ENCODE results near the gene KIAA0930. TPM values are rescaled to one million over a fixed set of nuclear protein-coding genes. Genes with fewer than 3 reads are reported as not detected.

Gene KIAA0930
- total and polyA plus RNA-seq, 2 experiments from 2014 or later, result 15.0 to 78.6 TPM

DNA sequence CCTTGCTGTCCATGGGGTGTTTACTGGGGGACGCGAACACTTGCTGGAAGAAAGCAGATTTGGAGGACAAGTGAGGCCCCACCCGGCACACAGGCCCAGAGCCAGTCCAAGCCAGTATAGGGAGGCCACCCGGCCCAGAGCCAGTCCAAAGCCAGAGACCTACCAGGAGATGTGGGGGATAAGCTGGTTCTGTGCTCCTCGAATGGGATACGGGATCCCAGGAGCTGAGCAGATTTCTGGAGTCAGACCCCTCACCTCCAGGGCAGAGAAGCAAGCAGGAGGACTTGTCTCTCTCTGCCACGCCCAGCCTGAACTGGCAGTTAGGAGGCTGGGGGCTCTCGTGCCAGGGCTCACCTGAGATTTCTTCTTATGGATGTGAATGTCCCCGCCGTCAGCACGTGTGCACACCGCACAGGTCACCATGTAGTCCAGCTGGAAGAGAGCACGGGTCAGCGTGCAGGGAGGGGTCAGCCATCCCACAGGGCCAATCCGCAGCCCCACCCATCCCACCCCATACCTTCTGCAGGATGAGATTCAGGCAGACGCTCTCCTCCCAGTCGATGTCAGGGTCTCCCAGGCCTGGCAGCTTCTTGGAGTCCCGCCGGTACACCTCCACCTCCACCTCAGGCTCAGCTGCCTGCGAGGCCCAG, 35.3 kb downstream of the KIAA0930 start (continued):
- TF ChIP-seq, protein P1, sequence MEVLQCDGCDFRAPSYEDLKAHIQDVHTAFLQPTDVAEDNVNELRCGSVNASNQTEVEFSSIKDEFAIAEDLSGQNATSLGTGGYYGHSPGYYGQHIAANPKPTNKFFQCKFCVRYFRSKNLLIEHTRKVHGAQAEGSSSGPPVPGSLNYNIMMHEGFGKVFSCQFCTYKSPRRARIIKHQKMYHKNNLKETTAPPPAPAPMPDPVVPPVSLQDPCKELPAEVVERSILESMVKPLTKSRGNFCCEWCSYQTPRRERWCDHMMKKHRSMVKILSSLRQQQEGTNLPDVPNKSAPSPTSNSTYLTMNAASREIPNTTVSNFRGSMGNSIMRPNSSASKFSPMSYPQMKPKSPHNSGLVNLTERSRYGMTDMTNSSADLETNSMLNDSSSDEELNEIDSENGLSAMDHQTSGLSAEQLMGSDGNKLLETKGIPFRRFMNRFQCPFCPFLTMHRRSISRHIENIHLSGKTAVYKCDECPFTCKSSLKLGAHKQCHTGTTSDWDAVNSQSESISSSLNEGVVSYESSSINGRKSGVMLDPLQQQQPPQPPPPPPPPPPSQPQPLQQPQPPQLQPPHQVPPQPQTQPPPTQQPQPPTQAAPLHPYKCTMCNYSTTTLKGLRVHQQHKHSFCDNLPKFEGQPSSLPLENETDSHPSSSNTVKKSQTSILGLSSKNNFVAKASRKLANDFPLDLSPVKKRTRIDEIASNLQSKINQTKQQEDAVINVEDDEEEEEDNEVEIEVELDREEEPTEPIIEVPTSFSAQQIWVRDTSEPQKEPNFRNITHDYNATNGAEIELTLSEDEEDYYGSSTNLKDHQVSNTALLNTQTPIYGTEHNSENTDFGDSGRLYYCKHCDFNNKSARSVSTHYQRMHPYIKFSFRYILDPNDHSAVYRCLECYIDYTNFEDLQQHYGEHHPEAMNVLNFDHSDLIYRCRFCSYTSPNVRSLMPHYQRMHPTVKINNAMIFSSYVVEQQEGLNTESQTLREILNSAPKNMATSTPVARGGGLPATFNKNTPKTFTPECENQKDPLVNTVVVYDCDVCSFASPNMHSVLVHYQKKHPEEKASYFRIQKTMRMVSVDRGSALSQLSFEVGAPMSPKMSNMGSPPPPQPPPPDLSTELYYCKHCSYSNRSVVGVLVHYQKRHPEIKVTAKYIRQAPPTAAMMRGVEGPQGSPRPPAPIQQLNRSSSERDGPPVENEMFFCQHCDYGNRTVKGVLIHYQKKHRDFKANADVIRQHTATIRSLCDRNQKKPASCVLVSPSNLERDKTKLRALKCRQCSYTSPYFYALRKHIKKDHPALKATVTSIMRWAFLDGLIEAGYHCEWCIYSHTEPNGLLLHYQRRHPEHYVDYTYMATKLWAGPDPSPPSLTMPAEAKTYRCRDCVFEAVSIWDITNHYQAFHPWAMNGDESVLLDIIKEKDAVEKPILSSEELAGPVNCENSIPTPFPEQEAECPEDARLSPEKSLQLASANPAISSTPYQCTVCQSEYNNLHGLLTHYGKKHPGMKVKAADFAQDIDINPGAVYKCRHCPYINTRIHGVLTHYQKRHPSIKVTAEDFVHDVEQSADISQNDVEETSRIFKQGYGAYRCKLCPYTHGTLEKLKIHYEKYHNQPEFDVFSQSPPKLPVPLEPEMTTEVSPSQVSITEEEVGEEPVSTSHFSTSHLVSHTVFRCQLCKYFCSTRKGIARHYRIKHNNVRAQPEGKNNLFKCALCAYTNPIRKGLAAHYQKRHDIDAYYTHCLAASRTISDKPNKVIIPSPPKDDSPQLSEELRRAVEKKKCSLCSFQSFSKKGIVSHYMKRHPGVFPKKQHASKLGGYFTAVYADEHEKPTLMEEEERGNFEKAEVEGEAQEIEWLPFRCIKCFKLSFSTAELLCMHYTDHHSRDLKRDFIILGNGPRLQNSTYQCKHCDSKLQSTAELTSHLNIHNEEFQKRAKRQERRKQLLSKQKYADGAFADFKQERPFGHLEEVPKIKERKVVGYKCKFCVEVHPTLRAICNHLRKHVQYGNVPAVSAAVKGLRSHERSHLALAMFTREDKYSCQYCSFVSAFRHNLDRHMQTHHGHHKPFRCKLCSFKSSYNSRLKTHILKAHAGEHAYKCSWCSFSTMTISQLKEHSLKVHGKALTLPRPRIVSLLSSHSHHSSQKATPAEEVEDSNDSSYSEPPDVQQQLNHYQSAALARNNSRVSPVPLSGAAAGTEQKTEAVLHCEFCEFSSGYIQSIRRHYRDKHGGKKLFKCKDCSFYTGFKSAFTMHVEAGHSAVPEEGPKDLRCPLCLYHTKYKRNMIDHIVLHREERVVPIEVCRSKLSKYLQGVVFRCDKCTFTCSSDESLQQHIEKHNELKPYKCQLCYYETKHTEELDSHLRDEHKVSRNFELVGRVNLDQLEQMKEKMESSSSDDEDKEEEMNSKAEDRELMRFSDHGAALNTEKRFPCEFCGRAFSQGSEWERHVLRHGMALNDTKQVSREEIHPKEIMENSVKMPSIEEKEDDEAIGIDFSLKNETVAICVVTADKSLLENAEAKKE (CRISPR knock-in tag; IDR thresholded peaks at IDR 0.05), result no peak
- TF ChIP-seq, protein P2, sequence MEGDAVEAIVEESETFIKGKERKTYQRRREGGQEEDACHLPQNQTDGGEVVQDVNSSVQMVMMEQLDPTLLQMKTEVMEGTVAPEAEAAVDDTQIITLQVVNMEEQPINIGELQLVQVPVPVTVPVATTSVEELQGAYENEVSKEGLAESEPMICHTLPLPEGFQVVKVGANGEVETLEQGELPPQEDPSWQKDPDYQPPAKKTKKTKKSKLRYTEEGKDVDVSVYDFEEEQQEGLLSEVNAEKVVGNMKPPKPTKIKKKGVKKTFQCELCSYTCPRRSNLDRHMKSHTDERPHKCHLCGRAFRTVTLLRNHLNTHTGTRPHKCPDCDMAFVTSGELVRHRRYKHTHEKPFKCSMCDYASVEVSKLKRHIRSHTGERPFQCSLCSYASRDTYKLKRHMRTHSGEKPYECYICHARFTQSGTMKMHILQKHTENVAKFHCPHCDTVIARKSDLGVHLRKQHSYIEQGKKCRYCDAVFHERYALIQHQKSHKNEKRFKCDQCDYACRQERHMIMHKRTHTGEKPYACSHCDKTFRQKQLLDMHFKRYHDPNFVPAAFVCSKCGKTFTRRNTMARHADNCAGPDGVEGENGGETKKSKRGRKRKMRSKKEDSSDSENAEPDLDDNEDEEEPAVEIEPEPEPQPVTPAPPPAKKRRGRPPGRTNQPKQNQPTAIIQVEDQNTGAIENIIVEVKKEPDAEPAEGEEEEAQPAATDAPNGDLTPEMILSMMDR (conservative IDR thresholded peaks at IDR 0.05; ENCODE audit: low read depth in 2 of 2), result no peak

- no peak for DNase-seq (ENCODE audit: low spot score)
- no peak overlapping the region for H3K4me3 ChIP-seq
- H4K20me1 ChIP-seq (replicated peaks; ENCODE audit: insufficient read depth), result no peaks in the 10 kb centered on the region
- H2AFZ ChIP-seq, result no peak overlapping the region
- peaks cover 18% of the 10 kb centered on the region for H3K4me1 Mint-ChIP-seq
- H3K36me3 ChIP-seq (ENCODE audit: insufficient read depth), result no peaks in the 10 kb centered on the region; the same call in 1 of the 2 replicates
- no peak overlapping the region for H3K4me2 ChIP-seq
- TF ChIP-seq ZNF331 (CRISPR knock-in tag; IDR thresholded peaks at IDR 0.05; ENCODE audit: low read depth) (no peak), ETS1 (IDR thresholded peaks at IDR 0.05) (no peak), ZNF114 (CRISPR knock-in tag; IDR thresholded peaks at IDR 0.05) (no peak)
- TF ChIP-seq, protein P2 (conservative IDR thresholded peaks at IDR 0.05; ENCODE audit: low read depth in 2 of 2), result no peak
- peaks cover 12% of the 10 kb centered on the region; the same call in 2 of the 3 replicates for H3K36me3 Mint-ChIP-seq (ENCODE audit: low read depth)
- no peaks in the 10 kb centered on the region; the same call in 1 of the 2 replicates for H3F3A ChIP-seq (replicated peaks; ENCODE audit: low read depth)
- no peaks in the 10 kb centered on the region; the same call in 2 of the 3 replicates for H3K9me3 Mint-ChIP-seq
- H3K27me3 ChIP-seq (ENCODE audit: insufficient read depth), result no peaks in the 10 kb centered on the region
- ATAC-seq, result no peak
- no peak overlapping the region for H3K4me3 Mint-ChIP-seq
- no peaks in the 10 kb centered on the region for H3K9me2 ChIP-seq (ENCODE audit: insufficient read depth)
- H3K27me3 Mint-ChIP-seq (ENCODE audit: insufficient read depth, low read depth, poor library complexity), result peaks cover 18% of the 10 kb centered on the region
- 0 out of 2 replicates have a peak overlapping the region, but pooled peaks have one; percentile 63 for H3K27ac ChIP-seq (ENCODE audit: low read depth)
- no peaks in the 10 kb centered on the region for H3K79me2 ChIP-seq (replicated peaks; ENCODE audit: insufficient read depth)
- no peaks in the 10 kb centered on the region for H3K4me1 ChIP-seq (ENCODE audit: insufficient read depth)
- H3K27ac Mint-ChIP-seq, result peak overlapping the region; percentile 40; the same call in 1 of the 2 replicates
Observed at GRCh38 chr22:45204819-45205218, 35.9 kb downstream of the KIAA0930 start.

Measured in GM23338 (cell line).